H1 (cell line): ENCODE results near the gene ARHGEF6. TPM values are rescaled to one million over a fixed set of nuclear protein-coding genes. Genes with fewer than 3 reads are reported as not detected.

Source experiments
- CTCF ChIA-PET: fragments of 300-600 bp; sonication (Branson Sonifier 250); formaldehyde crosslinking; loops from one replicate; lab custom pipeline; 2021; ENCODE audit not compliant: partially characterized antibody; lab: Charles Lee
- POLR2A ChIA-PET: fragments of 300-600 bp; sonication (Branson Sonifier 250); formaldehyde crosslinking; loops from one replicate; lab custom pipeline; 2021; ENCODE audit warnings: inconsistent platforms; ENCODE audit not compliant: partially characterized antibody; lab: Charles Lee
- DNase-seq, 2 experiments: peaks; one replicate each; pipeline versions ENCODE4 v3.0.0 to v3.0.0-alpha.2; 2010 to 2022; ENCODE audit warnings: low spot score in 2 of 2, low read depth in 1 of 2, mixed read lengths in 1 of 2
- FAIRE-seq: peaks from 2 replicates; lab custom pipeline; 2011; peaks lifted over from hg19 to GRCh38; lab: Jason Lieb, UNC
- H2AFZ ChIP-seq: 2 replicates; pipeline ENCODE4 v1.8.1; 2012; ENCODE audit warnings: low read length, inconsistent platforms
- H2AK5ac ChIP-seq: 2 replicates; pipeline ENCODE4 v1.6.1; 2013; ENCODE audit warnings: low read depth, low read length
- H2BK120ac ChIP-seq: replicated peaks from 2 replicates; pipeline ENCODE3; 2013; ENCODE audit warnings: low read depth, low read length, inconsistent platforms
- H2BK12ac ChIP-seq: 2 replicates; pipeline ENCODE4 v1.6.1; 2013; ENCODE audit warnings: low read depth, low read length
- H2BK15ac ChIP-seq: 2 replicates; pipeline ENCODE4 v1.6.1; 2013; ENCODE audit warnings: low read length
- H2BK20ac ChIP-seq: 2 replicates; pipeline ENCODE4 v1.6.1; 2013; ENCODE audit warnings: low read length
- H2BK5ac ChIP-seq: 2 replicates; pipeline ENCODE4 v1.6.1; 2013; ENCODE audit warnings: low read depth, low read length
- H3K14ac ChIP-seq: 2 replicates; pipeline ENCODE4 v1.6.1; 2013; ENCODE audit warnings: inconsistent platforms; ENCODE audit not compliant: insufficient read length
- H3K18ac ChIP-seq: 2 replicates; pipeline ENCODE4 v1.6.1; 2013; ENCODE audit warnings: low read length; ENCODE audit errors: extremely low read depth
- H3K23ac ChIP-seq: 2 replicates; pipeline ENCODE4 v1.6.1; 2013; ENCODE audit warnings: inconsistent platforms; ENCODE audit not compliant: insufficient read length
- H3K23me2 ChIP-seq: 2 replicates; pipeline ENCODE4 v1.6.1; 2013; ENCODE audit warnings: low read depth, low read length
- H3K27ac ChIP-seq: 2 replicates; pipeline ENCODE4 v1.6.1; 2011; ENCODE audit warnings: low read depth, low read length, inconsistent platforms
- H3K27me3 ChIP-seq, 4 experiments: replicated peaks in 1 of 4; 1 replicate in 1 of 4; 2 replicates in 3 of 4; pipeline versions ENCODE4 v1.6.1 to v1.8.1; 2011 to 2013; ENCODE audit warnings: low read length in 3 of 4, mild to moderate bottlenecking in 3 of 4, inconsistent platforms in 2 of 4, mixed read lengths in 2 of 4, moderate library complexity in 1 of 4; ENCODE audit not compliant: control insufficient read depth in 3 of 4, insufficient read depth in 3 of 4; ENCODE audit errors: extremely low read depth in 1 of 4
- H3K36me3 ChIP-seq, 4 experiments: 2 replicates each; pipeline versions ENCODE4 v1.6.1 to v1.8.1; 2011 to 2013; ENCODE audit warnings: mild to moderate bottlenecking in 4 of 4, low read length in 3 of 4, moderate library complexity in 2 of 4, control low read depth in 1 of 4, inconsistent platforms in 1 of 4; ENCODE audit not compliant: insufficient read depth in 4 of 4, control insufficient read depth in 2 of 4
- H3K4ac ChIP-seq: replicated peaks from 2 replicates; pipeline ENCODE3; 2013; ENCODE audit warnings: low read length, low read depth, mixed read lengths, inconsistent platforms; ENCODE audit not compliant: insufficient read length
- H3K4me1 ChIP-seq, 4 experiments: replicated peaks in 1 of 4; 1 replicate in 1 of 4; 2 replicates in 3 of 4; pipeline versions ENCODE4 v1.6.1 to v1.8.1; 2011 to 2013; ENCODE audit warnings: low read length in 3 of 4, inconsistent platforms in 2 of 4, mixed read lengths in 1 of 4; ENCODE audit not compliant: insufficient read depth in 4 of 4, control insufficient read depth in 3 of 4
- H3K4me2 ChIP-seq, 2 experiments: 2 replicates each; pipeline versions ENCODE4 v1.6.1 to v1.8.1; 2011 to 2013; ENCODE audit warnings: low read depth in 2 of 2, low read length in 2 of 2, control low read depth in 1 of 2, inconsistent platforms in 1 of 2, mild to moderate bottlenecking in 1 of 2; ENCODE audit not compliant: insufficient read depth in 1 of 2
- H3K4me3 ChIP-seq, 4 experiments: fragments of 200-600, 300-600 bp in 1 of 4; sonication (generic), shearing (Covaris generic), sonication (Bioruptor Twin) in 1 of 4; 2 replicates each; pipeline versions ENCODE4 v1.5.1 to v1.8.1; 2011 to 2016; ENCODE audit warnings: low read length in 4 of 4, low read depth in 3 of 4, control low read depth in 2 of 4, inconsistent platforms in 2 of 4, mild to moderate bottlenecking in 2 of 4, mixed read lengths in 1 of 4, moderate library complexity in 1 of 4; ENCODE audit not compliant: insufficient read depth in 2 of 4; ENCODE audit errors: extremely low read depth in 1 of 4
- H3K56ac ChIP-seq: replicated peaks from 2 replicates; pipeline ENCODE3; 2013; ENCODE audit warnings: low read depth, mild to moderate bottlenecking, mixed read lengths, low read length, inconsistent platforms; ENCODE audit not compliant: insufficient read length
- H3K79me1 ChIP-seq: 2 replicates; pipeline ENCODE4 v1.6.1; 2013; ENCODE audit warnings: low read depth, low read length, control low read depth
- H3K79me2 ChIP-seq, 2 experiments: 2 replicates each; pipeline versions ENCODE4 v1.6.1 to v1.8.1; 2012 to 2013; ENCODE audit warnings: low read length in 2 of 2, mild to moderate bottlenecking in 2 of 2, inconsistent platforms in 1 of 2; ENCODE audit not compliant: insufficient read depth in 2 of 2, control insufficient read depth in 1 of 2
- H3K9ac ChIP-seq, 4 experiments: replicated peaks in 1 of 4; 1 replicate in 1 of 4; 2 replicates in 3 of 4; pipeline versions ENCODE4 v1.6.1 to v1.8.1; 2011 to 2013; ENCODE audit warnings: low read depth in 3 of 4, low read length in 3 of 4, control low read depth in 2 of 4, mild to moderate bottlenecking in 2 of 4, moderate library complexity in 2 of 4, inconsistent platforms in 1 of 4; ENCODE audit errors: extremely low read depth in 1 of 4
- H3K9me3 ChIP-seq, 2 experiments: 2 replicates each; pipeline versions ENCODE4 v1.6.1 to v1.8.1; 2012 to 2013; ENCODE audit warnings: mild to moderate bottlenecking in 2 of 2, moderate library complexity in 2 of 2, control low read depth in 1 of 2, inconsistent platforms in 1 of 2, low read depth in 1 of 2, low read length in 1 of 2, mixed read lengths in 1 of 2; ENCODE audit not compliant: insufficient read depth in 2 of 2
- H4K20me1 ChIP-seq, 2 experiments: replicated peaks in 1 of 2; 2 replicates each; pipeline versions ENCODE3 to v1.8.1; 2011 to 2013; ENCODE audit warnings: inconsistent platforms in 2 of 2, low read length in 2 of 2, mild to moderate bottlenecking in 1 of 2; ENCODE audit not compliant: insufficient read depth in 2 of 2, control insufficient read depth in 1 of 2
- H4K5ac ChIP-seq: 2 replicates; pipeline ENCODE4 v1.6.1; 2013; ENCODE audit warnings: low read length, low read depth, mixed read lengths, inconsistent platforms; ENCODE audit not compliant: insufficient read length
- H4K8ac ChIP-seq: 2 replicates; pipeline ENCODE4 v1.8.0; 2013; ENCODE audit warnings: mild to moderate bottlenecking, moderate library complexity, low read length, inconsistent platforms; ENCODE audit not compliant: insufficient read depth; ENCODE audit errors: extremely low read depth
- H4K91ac ChIP-seq: replicated peaks from 2 replicates; pipeline ENCODE3; 2013; ENCODE audit warnings: low read length, mixed read lengths, inconsistent platforms; ENCODE audit not compliant: insufficient read length
- CBX8 ChIP-seq: fragments of 300-800, 300-1000 bp; sonication (generic); IDR thresholded peaks from 2 replicates; pipeline ENCODE4 v1.7.1; 2016; ENCODE audit warnings: low read depth, low read length, borderline replicate concordance
- CHD2 ChIP-seq: IDR thresholded peaks from 2 replicates; pipeline ENCODE4 v1.6.1; 2012; ENCODE audit warnings: low read length, improper control_type of control experiment
- CTBP2 ChIP-seq: IDR thresholded peaks from 2 replicates; pipeline ENCODE4 v1.7.0; 2011; ENCODE audit warnings: borderline replicate concordance, mild to moderate bottlenecking, moderate library complexity, mixed read lengths, low read length; ENCODE audit not compliant: insufficient read depth, insufficient read length
- EZH2 ChIP-seq: fragments of 200-600 bp; sonication (generic); IDR thresholded peaks from 2 replicates; pipeline ENCODE4 v1.7.1; 2012; ENCODE audit warnings: low read depth, mild to moderate bottlenecking, moderate library complexity, low read length, inconsistent platforms; ENCODE audit not compliant: severe bottlenecking
- HDAC2 ChIP-seq, 2 experiments: fragments of 300-600 bp in 1 of 2; sonication (generic) in 1 of 2; IDR thresholded peaks; 2 replicates each; pipeline ENCODE4 v1.6.1; 2011 to 2012; ENCODE audit warnings: low read depth in 2 of 2, low read length in 2 of 2, mild to moderate bottlenecking in 2 of 2, moderate library complexity in 2 of 2, borderline replicate concordance in 1 of 2, inconsistent platforms in 1 of 2
- HDAC6 ChIP-seq: IDR thresholded peaks from one replicate; pipeline ENCODE4 v1.7.1; 2012; ENCODE audit warnings: low read depth, mild to moderate bottlenecking, inconsistent platforms, low read length, moderate library complexity
- KDM4A ChIP-seq: IDR thresholded peaks from one replicate; pipeline ENCODE4 v1.7.1; 2012; ENCODE audit warnings: low read depth, mild to moderate bottlenecking, moderate library complexity, low read length, inconsistent platforms; ENCODE audit not compliant: severe bottlenecking
- KDM5A ChIP-seq: fragments of 200-600 bp; IDR thresholded peaks from 2 replicates; pipeline ENCODE4 v1.7.1; 2012; ENCODE audit warnings: mild to moderate bottlenecking, low read length, inconsistent platforms, mixed read lengths
- MAX ChIP-seq: IDR thresholded peaks from 2 replicates; pipeline ENCODE4 v1.6.1; 2012; ENCODE audit warnings: inconsistent platforms
- NANOG ChIP-seq: IDR thresholded peaks from 2 replicates; pipeline ENCODE4 v1.6.1; 2011; ENCODE audit warnings: low read length, low read depth, mild to moderate bottlenecking, inconsistent platforms; ENCODE audit not compliant: insufficient read depth, poor library complexity, severe bottlenecking
- SIN3A ChIP-seq, 2 experiments: IDR thresholded peaks in 1 of 2; conservative IDR thresholded peaks in 1 of 2; 2 replicates each; pipeline ENCODE4 v1.6.1; 2011 to 2012; ENCODE audit warnings: low read length in 2 of 2, improper control_type of control experiment in 1 of 2, low read depth in 1 of 2, mild to moderate bottlenecking in 1 of 2
- SP4 ChIP-seq: IDR thresholded peaks from 2 replicates; pipeline ENCODE4 v1.6.1; 2012; ENCODE audit warnings: low read length, inconsistent platforms
- SRF ChIP-seq: IDR thresholded peaks from 2 replicates; pipeline ENCODE4 v1.6.1; 2011; ENCODE audit warnings: mild to moderate bottlenecking, low read depth, low read length, moderate library complexity
- TBP ChIP-seq: IDR thresholded peaks from 2 replicates; pipeline ENCODE4 v1.6.1; 2011; ENCODE audit warnings: low read depth, low read length, improper control_type of control experiment
- WGBS, 2 experiments: shearing (Covaris generic) in 1 of 2; methylation state at CpG; one replicate each; pipeline versions ENCODE4 v1.1.6 to v1.1.7; 2013 to 2015; ENCODE audit warnings: low lambda C conversion rate in 2 of 2, mixed read lengths in 2 of 2, inconsistent platforms in 1 of 2, low coverage in 1 of 2, missing lambda C conversion rate in 1 of 2; ENCODE audit not compliant: insufficient replicate concordance in 2 of 2, insufficient coverage in 1 of 2, insufficient read length in 1 of 2; ENCODE audit errors: extremely low coverage in 1 of 2, missing lambda C conversion rate in 1 of 2; 5-methylcytosine and 5-hydroxymethylcytosine counted together
- polyA plus RNA-seq, 7 experiments: library from polyadenylated mRNA; depleted of rRNA in 3 of 7; stranded (reverse) in 5 of 7; unstranded in 2 of 7; fragments of >200 nt in 5 of 7; fragments of 200-250 nt in 2 of 7; gene quantifications; 1 replicate in 5 of 7; 2 replicates in 1 of 7; 4 replicates in 1 of 7; pipeline versions ENCODE4 v1.2.1 to v1.2.3, GENCODE V29; 2011 to 2013; ENCODE audit warnings: missing spikeins in 2 of 7, mixed read lengths in 2 of 7
- total RNA-seq: library from RNA; stranded (reverse); fragmentation: NEBNext Ultra II Directional; extraction: Animal tissue kit (Norgen Biotek cat#: 25700); gene quantifications from 2 replicates; pipeline ENCODE4 v1.2.1, GENCODE V29; 2021

Gene ARHGEF6
- total and polyA plus RNA-seq, 2 of the 8 experiments (the other 6 are each of a cell fraction or from before 2014, with no cell fraction given): 3.6 to 3.7 TPM

- Histone ChIP-seq H2BK15ac (no peak overlapping the region), H3K36me3 (no peaks in the 10 kb centered on the region), H3K4me1 (peaks cover 0 to 2% (median 1%) of the 10 kb centered on the region in 4 experiments; a peak in 2 of 7 replicates), H3K4me2 (no peak overlapping the region), H3K9ac (no peak overlapping the region), H3K9me3 (no peaks in the 10 kb centered on the region), H2BK20ac (no peak overlapping the region), H4K91ac (no peak overlapping the region), H3K79me1 (no peaks in the 10 kb centered on the region), H2AK5ac (no peak overlapping the region), H3K27ac (no peak overlapping the region), H3K4me3 (no peak overlapping the region), H3K4ac (no peak overlapping the region), H2BK12ac (no peak overlapping the region), H3K79me2 (no peaks in the 10 kb centered on the region), H4K20me1 (no peaks in the 10 kb centered on the region), H2BK5ac (no peak overlapping the region), H2BK120ac (no peak overlapping the region), H3K56ac (no peak overlapping the region), H4K8ac (no peak overlapping the region), H3K23ac (no peak overlapping the region), H3K14ac (no peak overlapping the region), H2AFZ (no peak overlapping the region; the same call in 1 of the 2 replicates), H3K27me3 (no peaks in the 10 kb centered on the region), H4K5ac (no peak overlapping the region), H3K23me2 (no peaks in the 10 kb centered on the region), H3K18ac (no peak overlapping the region)
- ChIA-PET CTCF (no interaction called here), POLR2A (no interaction called here)
- no peak for DNase-seq
- FAIRE-seq: peak; percentile 7
- 52% methylated on average over 2 of the region's 3 CpGs; no CpG with 5 or more reads in 1 of the 2 experiments for WGBS, 2 experiments
- no peak for TF ChIP-seq MAX
- no peak for TF ChIP-seq HDAC2 (IDR thresholded peaks at IDR 0.05; ENCODE audit: borderline replicate concordance in 1 of 2, low read depth in 2 of 2, low read length in 2 of 2)
- no peak for TF ChIP-seq SRF
- TF ChIP-seq CBX8: no peak
- TF ChIP-seq EZH2: no peak
- no peak for TF ChIP-seq CTBP2
- TF ChIP-seq SP4: no peak
- no peak for TF ChIP-seq KDM4A
- no peak for TF ChIP-seq KDM5A
- no peak for TF ChIP-seq SIN3A (conservative IDR thresholded peaks at IDR 0.05 in 1 of 2, IDR thresholded peaks at IDR 0.05 in 1 of 2; ENCODE audit: low read depth in 1 of 2, low read length in 2 of 2)
- no peak for TF ChIP-seq NANOG
- no peak for TF ChIP-seq CHD2
- no peak for TF ChIP-seq TBP
- no peak for TF ChIP-seq HDAC6
These were observed 17.1 kb upstream of the ARHGEF6 start for GRCh38 chrX:136797787-136798186.
